Activated CD4-positive, alpha-beta T cell treated with anti-CD3 and anti-CD28 coated beads, Interleukin-2, amount 50 U/mL, for 16 hours (primary cell): ENCODE data around the gene MRPL42.
"Not testable (repeated sequence)": the region's sequence is repeated elsewhere in the genome, so short reads cannot be mapped to it uniquely, and the experiment has no call there.

Experiments used
- DNase-seq: peaks from one replicate; pipeline ENCODE4 v3.0.0-alpha.2; 2020

Gene MRPL42

GRCh38 chr12:93550748-93551611 is 83.7 kb downstream of the MRPL42 start:
- DNase-seq: no peak

DNA sequence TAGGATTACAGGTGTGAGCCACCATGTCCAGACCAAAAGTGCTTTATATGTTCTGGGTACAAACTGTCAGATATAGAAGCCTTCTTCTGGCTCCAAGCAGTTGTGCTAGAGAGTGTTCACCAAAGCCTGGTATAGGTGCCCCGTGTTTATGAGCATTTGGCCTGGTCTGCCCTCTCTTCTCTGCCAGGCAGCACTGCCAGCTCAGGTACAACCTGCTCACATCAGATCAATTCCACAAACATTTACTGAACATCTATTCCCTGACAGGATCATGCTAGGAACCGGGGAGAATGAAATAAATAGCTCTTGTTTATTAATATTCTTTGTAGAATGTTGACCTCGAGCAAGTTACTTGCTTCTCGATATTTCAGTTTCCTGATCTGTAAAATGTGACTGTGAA is 85.1 kb downstream of the MRPL42 start:
- no peak for DNase-seq

- DNase-seq: not testable (repeated sequence)
Measured at GRCh38 chr12:93557879-93558278, 90.6 kb downstream of the MRPL42 start.

- DNase-seq: not testable (repeated sequence)
Measured at GRCh38 chr12:93558685-93559084, 91.4 kb downstream of the MRPL42 start.

DNA sequence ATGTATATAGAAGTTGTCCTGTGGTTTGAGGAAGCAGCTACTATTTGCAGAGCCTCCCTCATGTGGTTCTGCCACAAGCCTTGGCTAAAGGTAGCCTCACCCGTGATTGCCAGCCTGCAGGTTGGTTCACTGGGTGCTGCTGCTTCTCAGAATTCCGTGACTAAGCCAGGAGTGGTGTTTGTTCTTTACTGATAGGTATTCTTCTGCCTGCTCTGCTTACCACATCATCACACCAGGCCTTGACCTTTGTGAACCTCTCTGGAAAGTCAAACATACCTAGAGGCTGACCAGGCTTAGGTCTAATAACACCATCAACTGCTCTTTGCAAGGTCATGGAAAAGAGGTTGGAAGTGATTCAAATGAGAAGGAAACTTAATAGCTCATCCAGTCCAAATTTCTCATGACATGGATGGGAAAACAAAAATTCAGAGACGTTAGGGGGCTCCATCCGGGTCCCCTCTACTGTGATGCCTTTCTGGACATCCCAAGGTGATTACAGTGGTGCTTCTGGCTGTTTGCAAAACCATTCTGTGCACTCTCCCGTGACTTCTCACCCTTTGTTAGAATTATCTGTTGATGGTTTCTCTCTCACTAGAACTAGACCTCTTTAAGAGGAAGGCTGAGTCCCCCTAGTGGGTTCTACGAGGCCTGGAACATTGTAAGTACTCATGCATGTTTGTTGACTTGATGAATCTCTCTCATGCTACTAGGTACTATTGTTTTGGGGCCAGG is 96.7 kb downstream of the MRPL42 start:
- DNase-seq: no peak

DNA sequence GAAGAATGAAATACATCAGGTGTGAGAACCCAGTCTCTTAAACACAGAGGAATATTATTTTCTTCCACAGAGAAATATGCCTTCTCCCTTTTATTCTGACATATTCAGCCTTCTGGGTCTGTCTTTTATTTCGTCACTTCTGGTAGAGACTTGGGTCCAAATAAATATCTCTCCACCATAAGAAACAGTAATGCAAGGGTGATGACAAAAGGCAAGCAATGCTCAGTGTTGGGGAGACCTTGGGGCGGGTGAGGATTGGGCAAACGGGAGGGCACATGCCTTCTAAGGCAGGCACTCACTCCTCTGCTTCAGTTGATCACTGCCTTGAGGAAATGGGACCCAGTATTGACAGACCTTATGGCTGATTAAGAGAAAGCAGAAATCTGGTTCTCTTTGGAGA is 98.4 kb downstream of the MRPL42 start:
- no peak for DNase-seq
